Endothelial cell (in vitro differentiated cells): ENCODE measurements around the gene TBPL2. TPM values are rescaled to one million over a fixed set of nuclear protein-coding genes. Genes with fewer than 3 reads are reported as not detected.

ENCODE experiments used
- DNase-seq: peaks from one replicate; pipeline ENCODE4 v3.0.0; 2021; ENCODE audit warnings: low spot score
- H3K27ac Mint-ChIP-seq: one replicate; pipeline ENCODE4 v1.8.0; 2021; ENCODE audit warnings: mixed read lengths, inconsistent platforms; ENCODE audit not compliant: unreplicated experiment
- H3K27me3 Mint-ChIP-seq: one replicate; pipeline ENCODE4 v1.8.0; 2021; ENCODE audit warnings: mild to moderate bottlenecking, moderate library complexity, mixed read lengths, inconsistent platforms; ENCODE audit not compliant: unreplicated experiment
- H3K36me3 Mint-ChIP-seq: one replicate; pipeline ENCODE4 v1.8.0; 2021; ENCODE audit warnings: mild to moderate bottlenecking, low read depth, mixed read lengths, inconsistent platforms; ENCODE audit not compliant: unreplicated experiment
- H3K4me1 Mint-ChIP-seq: one replicate; pipeline ENCODE4 v1.8.0; 2021; ENCODE audit warnings: mild to moderate bottlenecking, mixed read lengths, inconsistent platforms; ENCODE audit not compliant: unreplicated experiment
- H3K4me3 Mint-ChIP-seq: one replicate; pipeline ENCODE4 v1.8.0; 2021; ENCODE audit warnings: mild to moderate bottlenecking, mixed read lengths, inconsistent platforms; ENCODE audit not compliant: unreplicated experiment
- H3K9me3 Mint-ChIP-seq: one replicate; pipeline ENCODE4 v1.8.0; 2021; ENCODE audit warnings: mixed read lengths, inconsistent platforms; ENCODE audit not compliant: unreplicated experiment
- CTCF ChIP-seq: fragments of 200-600 bp; sonication (generic); IDR thresholded peaks from one replicate; pipeline ENCODE4 v1.5.0; 2021; ENCODE audit warnings: antibody characterized with exemption; ENCODE audit not compliant: unreplicated experiment
- total RNA-seq: library from RNA; stranded (reverse); fragmentation: NEBNext Ultra II Directional; extraction: Animal tissue kit (Norgen Biotek cat#: 25700); gene quantifications from one replicate; pipeline ENCODE4 v1.2.1, GENCODE V29; 2021; ENCODE audit not compliant: unreplicated experiment

TBPL2 gene
- total RNA-seq, 1 donor from 2014 or later: not detected

GRCh38 chr14:55404173-55404854, 36.1 kb downstream of the TBPL2 start:
- no peak for TF ChIP-seq CTCF
- Mint-ChIP-seq H3K4me1 (no peaks in the 10 kb centered on the region), H3K4me3 (no peak overlapping the region), H3K9me3 (no peaks in the 10 kb centered on the region), H3K27me3 (no peaks in the 10 kb centered on the region), H3K36me3 (no peaks in the 10 kb centered on the region), H3K27ac (no peak overlapping the region)
- no peak for DNase-seq

- H3K4me3 Mint-ChIP-seq: no peak overlapping the region
- H3K27ac Mint-ChIP-seq: no peak overlapping the region
- no peaks in the 10 kb centered on the region for H3K9me3 Mint-ChIP-seq
- no peaks in the 10 kb centered on the region for H3K4me1 Mint-ChIP-seq
- TF ChIP-seq CTCF: no peak
- no peak for DNase-seq
- no peaks in the 10 kb centered on the region for H3K27me3 Mint-ChIP-seq
- no peaks in the 10 kb centered on the region for H3K36me3 Mint-ChIP-seq
These were observed 38.7 kb downstream of the TBPL2 start for GRCh38 chr14:55401751-55402150.

GRCh38 chr14:55399852-55400251, 40.6 kb downstream of the TBPL2 start:
- TF ChIP-seq CTCF: no peak
- H3K27ac Mint-ChIP-seq: no peak overlapping the region
- H3K27me3 Mint-ChIP-seq: no peaks in the 10 kb centered on the region
- H3K4me3 Mint-ChIP-seq: no peak overlapping the region
- H3K9me3 Mint-ChIP-seq: no peaks in the 10 kb centered on the region
- no peak for DNase-seq
- no peaks in the 10 kb centered on the region for H3K36me3 Mint-ChIP-seq
- H3K4me1 Mint-ChIP-seq: peaks cover 7% of the 10 kb centered on the region

GRCh38 chr14:55399183-55399582, 41.2 kb downstream of the TBPL2 start:
- no peak for TF ChIP-seq CTCF
- no peak overlapping the region for H3K4me3 Mint-ChIP-seq
- no peak overlapping the region for H3K27ac Mint-ChIP-seq
- peaks cover 12% of the 10 kb centered on the region for H3K4me1 Mint-ChIP-seq
- no peak for DNase-seq
- no peaks in the 10 kb centered on the region for H3K27me3 Mint-ChIP-seq
- H3K36me3 Mint-ChIP-seq: no peaks in the 10 kb centered on the region
- no peaks in the 10 kb centered on the region for H3K9me3 Mint-ChIP-seq

GRCh38 chr14:55398679-55399078, 41.7 kb downstream of the TBPL2 start:
- no peak for DNase-seq
- TF ChIP-seq CTCF: no peak
- Mint-ChIP-seq H3K27ac (no peak overlapping the region), H3K9me3 (no peaks in the 10 kb centered on the region), H3K36me3 (no peaks in the 10 kb centered on the region), H3K4me1 (peaks cover 12% of the 10 kb centered on the region), H3K4me3 (no peak overlapping the region), H3K27me3 (no peaks in the 10 kb centered on the region)
